GM21786 (cell line): ENCODE results near the gene CAMK1G.

Experiments used
- ATAC-seq: cut with Tn5 transposase; IDR thresholded peaks from one replicate; pipeline ENCODE4 v1.9.1; 2021; ENCODE audit not compliant: unreplicated experiment

CAMK1G gene

DNA sequence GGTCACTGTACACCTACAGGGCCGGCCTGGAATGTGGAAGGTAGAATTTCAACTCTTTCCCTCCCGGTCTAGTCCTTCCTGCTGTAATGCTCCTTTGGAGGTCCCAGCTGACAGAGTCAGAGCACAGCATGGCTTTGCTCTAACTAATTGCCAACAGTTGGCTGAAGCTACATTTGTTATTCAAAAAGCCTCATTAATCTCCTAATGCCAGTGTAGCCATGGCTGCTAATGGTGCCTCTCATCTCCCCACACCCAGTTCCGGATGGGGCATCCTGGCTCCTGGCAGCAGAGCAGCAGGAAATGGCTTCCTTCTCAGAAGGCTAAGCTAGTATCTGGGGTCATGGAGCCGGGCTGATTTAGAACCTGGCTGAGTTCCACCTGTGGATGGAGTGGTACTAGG is 18.7 kb upstream of the CAMK1G start:
- ATAC-seq, result no peak

DNA sequence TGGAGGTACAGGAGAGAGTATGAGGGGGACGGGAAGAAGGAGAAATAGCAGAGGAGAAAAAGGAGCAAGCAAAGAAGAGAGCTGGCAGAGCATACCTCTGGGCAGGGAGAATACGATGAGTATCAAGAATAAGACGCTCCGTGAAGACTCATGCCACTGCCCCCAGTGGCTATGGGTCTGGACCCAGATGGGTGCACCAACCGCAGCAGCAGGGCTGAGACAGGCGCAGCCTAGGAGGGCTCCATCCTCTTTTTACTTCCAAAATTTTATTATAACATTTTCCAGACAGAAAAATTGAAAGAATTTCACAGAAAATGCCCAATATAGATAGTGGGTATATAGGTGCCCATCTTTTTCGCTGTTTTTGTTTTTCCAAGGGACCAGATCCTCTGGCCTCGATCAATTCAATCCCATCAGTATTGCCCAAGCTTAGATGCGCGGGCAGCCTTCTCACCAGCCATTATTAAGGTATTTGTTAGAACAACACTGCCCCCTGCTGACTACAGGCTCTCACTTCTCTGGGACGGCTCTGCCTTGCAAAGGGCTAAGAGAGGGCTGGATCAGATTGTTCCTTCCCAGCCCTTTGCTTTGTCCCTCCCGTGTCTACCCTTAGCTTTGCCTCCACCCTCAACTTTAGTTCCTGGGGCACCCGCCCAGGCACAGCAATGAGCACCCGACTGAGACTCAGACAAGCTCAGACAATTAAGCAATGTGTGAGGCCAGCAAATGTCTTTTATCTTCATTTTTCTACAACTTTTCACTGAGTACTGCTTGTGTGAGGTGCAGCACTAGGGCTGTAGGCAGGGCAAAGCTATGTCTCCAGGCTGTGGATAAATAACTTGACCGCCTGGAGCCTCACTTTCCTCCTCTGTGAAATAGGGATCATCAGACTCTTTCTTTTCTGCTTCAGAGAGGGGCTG is 17.5 kb upstream of the CAMK1G start:
- peak; percentile 79 for ATAC-seq

DNA sequence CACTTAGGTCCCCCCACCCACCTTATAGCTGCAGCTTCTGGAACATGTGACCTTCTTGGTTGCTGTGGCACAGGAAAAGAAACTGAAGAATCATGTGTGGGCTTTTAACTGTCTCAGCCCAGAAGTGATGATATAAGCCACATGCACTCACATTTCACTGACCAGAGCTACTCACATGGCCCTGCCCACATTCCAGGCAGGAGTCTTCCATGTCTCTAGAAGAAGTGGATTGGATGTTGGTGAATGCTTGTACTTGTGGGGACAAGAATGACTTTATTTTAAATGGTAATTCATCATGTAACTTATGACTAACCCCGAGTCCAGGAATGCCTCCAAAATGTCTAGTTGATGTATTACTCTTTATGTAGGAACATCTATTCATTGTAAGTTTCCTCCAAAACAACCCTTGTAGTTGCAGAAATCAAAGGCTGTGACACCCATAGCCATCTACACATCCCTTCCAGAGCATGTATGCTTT is 15.8 kb upstream of the CAMK1G start:
- ATAC-seq, result no peak

GRCh38 chr1:209569455-209570207 is 13.9 kb upstream of the CAMK1G start:
- no peak for ATAC-seq

- ATAC-seq, result no peak
Observed at GRCh38 chr1:209570743-209571142, 12.8 kb upstream of the CAMK1G start.

DNA sequence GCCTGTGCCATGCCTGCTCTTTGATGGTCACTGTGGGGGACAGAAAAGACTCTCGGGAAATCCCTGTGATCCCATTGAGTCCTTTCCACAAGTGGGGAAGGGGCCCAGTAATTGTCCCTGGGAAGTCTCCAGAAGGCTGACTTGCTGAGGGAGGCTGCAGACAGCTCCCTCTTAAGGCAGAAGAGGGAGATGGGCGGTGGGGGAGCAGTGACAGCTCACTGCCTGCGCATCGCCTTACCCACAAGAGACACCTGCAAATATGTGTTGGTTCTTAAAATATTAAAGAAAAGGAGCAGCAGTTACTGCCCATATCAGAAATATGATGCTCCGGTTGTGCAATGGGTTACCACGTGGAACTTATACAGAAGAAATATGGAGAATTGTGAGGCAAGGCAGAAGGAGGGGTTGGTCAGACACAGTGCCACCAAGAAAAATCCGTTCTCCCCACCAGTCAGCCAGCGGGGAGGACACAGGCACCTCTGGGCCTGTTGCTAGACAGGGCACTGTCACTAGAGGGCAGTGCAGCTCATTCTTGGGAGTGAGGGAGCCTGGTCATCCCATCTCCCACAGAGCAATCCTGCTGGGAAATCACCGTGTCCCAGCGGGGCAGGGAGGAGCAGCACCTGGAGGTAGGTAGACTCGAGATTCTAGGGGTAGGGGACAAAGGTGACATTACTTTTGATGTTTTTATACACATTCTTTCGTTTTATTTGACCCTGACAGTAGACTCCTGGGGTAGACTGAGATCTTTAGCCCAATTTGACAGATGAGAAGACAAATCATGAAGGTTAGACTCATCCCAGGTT is 6.9 kb upstream of the CAMK1G start:
- peak; percentile 85 for ATAC-seq

GRCh38 chr1:209577346-209577745 is 6.2 kb upstream of the CAMK1G start:
- no peak for ATAC-seq

DNA sequence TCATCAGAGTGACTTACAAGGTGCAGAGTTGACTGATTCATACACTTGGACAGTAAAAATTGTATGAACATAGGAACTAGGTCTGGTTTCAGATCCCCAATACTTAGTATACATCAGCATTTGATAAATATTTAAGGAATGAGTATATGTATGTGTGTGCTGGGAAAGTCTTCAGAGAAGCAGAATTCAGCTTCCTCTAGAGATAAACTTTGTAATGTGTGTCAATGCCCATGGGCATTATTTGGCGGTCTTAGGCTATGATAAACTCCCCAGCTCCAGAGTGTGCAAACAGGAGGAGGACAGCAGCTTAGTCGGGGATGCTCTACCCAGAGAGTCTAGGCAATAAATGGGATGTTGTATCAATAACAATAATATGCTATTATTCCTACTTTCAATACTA is 2.9 kb upstream of the CAMK1G start:
- no peak for ATAC-seq

DNA sequence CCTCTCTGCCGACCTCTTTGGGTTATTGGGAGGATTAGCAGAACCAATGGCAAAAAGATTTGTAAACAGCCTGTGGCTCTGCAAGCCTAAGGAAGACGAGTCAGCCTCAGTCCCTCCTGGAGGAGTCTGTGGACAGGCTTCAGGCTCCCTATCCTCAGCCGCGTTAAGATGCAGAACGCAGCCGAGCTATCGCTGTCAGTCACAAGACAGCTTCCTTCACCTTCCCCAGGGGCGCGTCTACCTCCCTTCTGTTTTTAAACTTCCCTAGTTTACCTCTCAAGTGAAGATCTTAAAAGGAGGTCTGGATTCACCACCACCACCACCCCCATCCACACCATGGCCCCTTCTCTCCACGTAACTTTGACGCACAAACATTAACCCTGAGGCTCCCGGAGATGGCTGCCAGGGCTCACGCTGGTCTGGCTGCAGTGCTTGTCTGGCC is 738 bp downstream of the CAMK1G start:
- ATAC-seq, result no peak

- ATAC-seq, result no peak
Observed at GRCh38 chr1:209585197-209585596, 1.7 kb downstream of the CAMK1G start.

DNA sequence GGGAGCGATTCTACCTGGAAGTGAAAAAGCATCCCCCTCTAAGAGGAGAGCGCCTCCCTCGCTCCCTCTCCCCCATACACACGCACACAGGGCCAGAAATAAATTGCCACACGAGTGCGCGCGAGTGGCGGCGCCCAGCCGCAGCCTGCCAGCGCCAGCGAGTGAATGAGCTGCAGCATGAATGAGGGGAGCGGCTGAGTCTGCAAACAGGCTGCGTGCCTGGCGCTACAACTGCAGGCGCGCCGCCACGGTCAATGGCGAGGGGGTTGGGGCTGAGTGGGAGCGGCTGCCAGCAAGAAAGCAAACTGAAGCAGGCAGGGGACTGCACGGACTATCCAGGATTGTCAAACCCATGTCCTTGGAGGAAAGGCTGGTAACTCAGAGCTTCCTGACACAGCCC is 2.2 kb downstream of the CAMK1G start:
- ATAC-seq, result no peak

GRCh38 chr1:209586221-209586740 is 2.8 kb downstream of the CAMK1G start:
- ATAC-seq, result no peak

DNA sequence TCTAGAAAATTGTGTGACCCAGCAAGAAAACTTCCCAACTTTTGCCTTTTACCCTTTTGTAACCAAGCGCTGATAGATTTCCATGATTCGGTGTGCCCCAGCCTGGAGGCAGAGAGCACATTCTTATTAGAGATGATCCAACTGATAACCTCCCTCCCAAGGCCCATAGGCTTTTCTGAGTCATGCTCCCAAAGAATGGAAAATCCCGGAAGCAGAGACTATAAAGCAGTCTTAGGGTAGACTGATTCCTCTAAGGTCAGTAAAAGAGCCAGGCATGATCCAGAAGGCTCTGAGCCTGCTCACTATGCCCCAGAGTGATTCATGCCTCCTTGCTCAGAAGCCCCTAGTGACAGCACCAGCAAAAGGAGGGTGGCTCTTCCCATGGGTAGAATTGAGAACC is 4.3 kb downstream of the CAMK1G start:
- ATAC-seq, result no peak

GRCh38 chr1:209589440-209589839 is 5.9 kb downstream of the CAMK1G start:
- ATAC-seq, result no peak

GRCh38 chr1:209589863-209590262 is 6.3 kb downstream of the CAMK1G start:
- ATAC-seq, result no peak

DNA sequence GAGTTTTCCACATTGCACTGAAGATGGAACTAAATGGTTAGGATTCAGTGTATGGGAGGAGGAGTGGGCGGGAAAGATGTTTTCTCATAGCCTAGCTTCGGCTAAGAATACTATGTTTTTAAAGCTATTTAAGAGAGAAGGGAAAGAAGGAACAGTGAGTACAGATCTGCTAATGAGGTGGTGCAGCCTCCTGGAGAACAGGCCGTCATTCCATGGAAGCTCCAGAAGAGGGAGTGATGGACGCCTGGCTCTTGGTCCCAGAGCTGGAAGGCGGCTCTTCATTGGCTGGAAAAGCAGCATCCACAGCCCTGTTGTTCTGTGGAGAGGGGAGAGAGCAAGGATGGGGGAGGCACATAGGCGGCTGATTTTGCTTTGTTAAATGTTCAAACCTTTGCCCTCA is 6.9 kb downstream of the CAMK1G start:
- no peak for ATAC-seq

DNA sequence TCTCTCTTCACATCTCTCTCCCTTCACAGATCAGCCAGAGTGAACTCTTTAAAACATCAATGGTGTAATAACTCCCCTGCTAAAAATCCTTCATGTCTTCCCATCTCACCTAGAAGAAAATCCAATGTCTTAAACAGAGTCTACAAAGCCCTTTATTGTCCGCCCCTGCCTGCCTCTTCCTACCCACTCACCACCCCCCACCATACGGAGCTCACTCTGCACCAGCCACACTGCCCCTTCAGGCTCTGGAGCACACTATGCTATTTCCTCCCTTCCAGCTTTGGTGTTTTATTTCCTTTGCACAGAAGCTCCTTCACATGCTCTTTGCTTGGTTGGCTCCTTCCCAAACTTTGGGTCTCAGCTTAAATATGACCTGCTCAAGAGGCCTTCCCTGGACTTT is 10.2 kb downstream of the CAMK1G start:
- no peak for ATAC-seq

GRCh38 chr1:209594440-209594839 is 10.9 kb downstream of the CAMK1G start:
- ATAC-seq, result no peak

GRCh38 chr1:209595028-209595427 is 11.5 kb downstream of the CAMK1G start:
- no peak for ATAC-seq

- no peak for ATAC-seq
Observed at GRCh38 chr1:209595599-209596285, 12.2 kb downstream of the CAMK1G start.
